K562 (cell line): ENCODE results near the gene TOX3.

Source experiments
- ARHGAP35 ChIP-seq: fragments of 450-650 bp; IDR thresholded peaks from 2 replicates; pipeline ENCODE4 v1.6.1; 2018; ENCODE audit not compliant: partially characterized antibody
- SMC3 ChIP-seq: conservative IDR thresholded peaks from 2 replicates; pipeline ENCODE4 v1.6.1; 2011; ENCODE audit warnings: low read depth, low read length, improper control_type of control experiment; ENCODE audit not compliant: insufficient read depth
- TF ChIP-seq, protein P1 (sequence below), 3 experiments: IDR thresholded peaks in 2 of 3; conservative IDR thresholded peaks in 1 of 3; 2 replicates each; pipeline ENCODE4 v1.5.1; 2011 to 2012; ENCODE audit warnings: low read length in 3 of 3, mild to moderate bottlenecking in 3 of 3, control low read depth in 2 of 3, improper control_type of control experiment in 1 of 3, inconsistent platforms in 1 of 3, low read depth in 1 of 3, mixed read lengths in 1 of 3, moderate library complexity in 1 of 3; ENCODE audit not compliant: insufficient read depth in 2 of 3
- TF ChIP-seq, protein P2 (sequence below): sonication (generic); formaldehyde crosslinking; IDR thresholded peaks from 2 replicates; pipeline ENCODE4 v1.8.1; 2022; ENCODE audit warnings: missing genetic modification reagents
- TF ChIP-seq, protein P3 (sequence below): fragments of 450-650 bp; formaldehyde crosslinking; IDR thresholded peaks from 2 replicates; pipeline ENCODE4 v1.4.0; 2022; ENCODE audit warnings: missing genetic modification characterization

DNA sequence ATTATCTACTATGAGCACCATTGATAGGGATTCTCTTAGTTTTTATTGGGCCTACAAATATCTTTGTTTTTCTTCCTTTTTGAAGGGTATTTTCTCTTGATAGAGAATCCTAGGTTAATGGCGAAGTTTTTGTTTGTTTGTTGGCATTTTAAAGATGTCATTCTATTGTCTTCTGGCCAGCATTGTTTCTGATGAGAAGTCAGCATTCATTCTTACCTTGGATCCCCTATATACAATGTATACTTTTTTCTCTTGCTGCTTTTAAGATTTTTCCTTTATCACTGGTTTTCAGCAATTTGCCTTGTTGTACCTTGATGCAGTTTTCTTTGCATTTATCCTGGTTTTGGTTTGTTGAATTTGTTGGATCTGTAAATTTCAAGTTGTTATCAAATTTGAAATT is 130.1 kb downstream of the TOX3 start:
- TF ChIP-seq, protein P1, sequence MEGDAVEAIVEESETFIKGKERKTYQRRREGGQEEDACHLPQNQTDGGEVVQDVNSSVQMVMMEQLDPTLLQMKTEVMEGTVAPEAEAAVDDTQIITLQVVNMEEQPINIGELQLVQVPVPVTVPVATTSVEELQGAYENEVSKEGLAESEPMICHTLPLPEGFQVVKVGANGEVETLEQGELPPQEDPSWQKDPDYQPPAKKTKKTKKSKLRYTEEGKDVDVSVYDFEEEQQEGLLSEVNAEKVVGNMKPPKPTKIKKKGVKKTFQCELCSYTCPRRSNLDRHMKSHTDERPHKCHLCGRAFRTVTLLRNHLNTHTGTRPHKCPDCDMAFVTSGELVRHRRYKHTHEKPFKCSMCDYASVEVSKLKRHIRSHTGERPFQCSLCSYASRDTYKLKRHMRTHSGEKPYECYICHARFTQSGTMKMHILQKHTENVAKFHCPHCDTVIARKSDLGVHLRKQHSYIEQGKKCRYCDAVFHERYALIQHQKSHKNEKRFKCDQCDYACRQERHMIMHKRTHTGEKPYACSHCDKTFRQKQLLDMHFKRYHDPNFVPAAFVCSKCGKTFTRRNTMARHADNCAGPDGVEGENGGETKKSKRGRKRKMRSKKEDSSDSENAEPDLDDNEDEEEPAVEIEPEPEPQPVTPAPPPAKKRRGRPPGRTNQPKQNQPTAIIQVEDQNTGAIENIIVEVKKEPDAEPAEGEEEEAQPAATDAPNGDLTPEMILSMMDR (IDR thresholded peaks at IDR 0.05 in 2 of 3, conservative IDR thresholded peaks at IDR 0.05 in 1 of 3; ENCODE audit: insufficient read depth in 2 of 3, low read depth in 1 of 3, low read length in 3 of 3): no peak
- no peak for TF ChIP-seq ARHGAP35
- no peak for TF ChIP-seq SMC3
- TF ChIP-seq, protein P2, sequence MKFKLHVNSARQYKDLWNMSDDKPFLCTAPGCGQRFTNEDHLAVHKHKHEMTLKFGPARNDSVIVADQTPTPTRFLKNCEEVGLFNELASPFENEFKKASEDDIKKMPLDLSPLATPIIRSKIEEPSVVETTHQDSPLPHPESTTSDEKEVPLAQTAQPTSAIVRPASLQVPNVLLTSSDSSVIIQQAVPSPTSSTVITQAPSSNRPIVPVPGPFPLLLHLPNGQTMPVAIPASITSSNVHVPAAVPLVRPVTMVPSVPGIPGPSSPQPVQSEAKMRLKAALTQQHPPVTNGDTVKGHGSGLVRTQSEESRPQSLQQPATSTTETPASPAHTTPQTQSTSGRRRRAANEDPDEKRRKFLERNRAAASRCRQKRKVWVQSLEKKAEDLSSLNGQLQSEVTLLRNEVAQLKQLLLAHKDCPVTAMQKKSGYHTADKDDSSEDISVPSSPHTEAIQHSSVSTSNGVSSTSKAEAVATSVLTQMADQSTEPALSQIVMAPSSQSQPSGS (CRISPR knock-in tag): no peak
- TF ChIP-seq, protein P3, sequence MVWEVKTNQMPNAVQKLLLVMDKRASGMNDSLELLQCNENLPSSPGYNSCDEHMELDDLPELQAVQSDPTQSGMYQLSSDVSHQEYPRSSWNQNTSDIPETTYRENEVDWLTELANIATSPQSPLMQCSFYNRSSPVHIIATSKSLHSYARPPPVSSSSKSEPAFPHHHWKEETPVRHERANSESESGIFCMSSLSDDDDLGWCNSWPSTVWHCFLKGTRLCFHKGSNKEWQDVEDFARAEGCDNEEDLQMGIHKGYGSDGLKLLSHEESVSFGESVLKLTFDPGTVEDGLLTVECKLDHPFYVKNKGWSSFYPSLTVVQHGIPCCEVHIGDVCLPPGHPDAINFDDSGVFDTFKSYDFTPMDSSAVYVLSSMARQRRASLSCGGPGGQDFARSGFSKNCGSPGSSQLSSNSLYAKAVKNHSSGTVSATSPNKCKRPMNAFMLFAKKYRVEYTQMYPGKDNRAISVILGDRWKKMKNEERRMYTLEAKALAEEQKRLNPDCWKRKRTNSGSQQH (CRISPR knock-in tag): no peak
